GM21447 (cell line): ENCODE measurements around the gene ODF4.
"Not testable (repeated sequence)": the region's sequence is repeated elsewhere in the genome, so short reads cannot be mapped to it uniquely, and the experiment has no call there.

ENCODE experiments used
- ATAC-seq: cut with Tn5 transposase; IDR thresholded peaks from one replicate; pipeline ENCODE4 v1.9.1; 2021; ENCODE audit not compliant: unreplicated experiment

Gene ODF4

GRCh38 chr17:8393470-8394231 lies 54.0 kb downstream of the ODF4 start:
- no peak for ATAC-seq

- not testable (repeated sequence) for ATAC-seq
These were observed 54.9 kb downstream of the ODF4 start for GRCh38 chr17:8394497-8394896.
